Pulmonary artery endothelial cell (primary cell): ENCODE measurements around the gene ACVR1. TPM values are rescaled to one million over a fixed set of nuclear protein-coding genes. Genes with fewer than 3 reads are reported as not detected.
"Not testable (repeated sequence)": the region's sequence is repeated elsewhere in the genome, so short reads cannot be mapped to it uniquely, and the experiment has no call there.

Source experiments
- DNase-seq: peaks from one replicate; pipeline ENCODE4 v3.0.0-alpha.2; 2011; ENCODE audit warnings: low read depth, low spot score
- total RNA-seq: library from RNA; depleted of rRNA; stranded (reverse); fragments of >200 nt; gene quantifications from 2 replicates; pipeline ENCODE4 v1.2.3, GENCODE V29; 2014

ACVR1 gene
- total RNA-seq, 1 donor from 2014 or later, result 14.6 TPM

DNA sequence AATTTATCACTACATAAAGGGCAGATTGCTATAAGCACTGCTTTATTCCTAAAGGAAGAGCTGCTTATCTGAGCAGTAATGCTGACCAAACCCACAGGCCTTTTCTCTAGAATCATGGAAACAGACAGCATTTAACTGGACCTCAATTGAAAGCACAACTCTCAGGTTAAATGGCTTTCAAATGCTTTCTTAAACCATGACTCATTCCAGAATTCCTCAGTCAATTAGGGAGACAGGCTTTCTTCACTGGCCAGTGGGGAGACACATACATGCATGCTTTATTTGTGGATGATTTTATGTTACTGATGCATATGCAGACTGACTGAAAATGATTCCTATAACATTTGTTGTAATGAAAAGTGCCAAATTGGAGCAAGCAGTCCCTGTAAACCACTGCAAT is 114.6 kb downstream of the ACVR1 start:
- DNase-seq, result no peak

DNA sequence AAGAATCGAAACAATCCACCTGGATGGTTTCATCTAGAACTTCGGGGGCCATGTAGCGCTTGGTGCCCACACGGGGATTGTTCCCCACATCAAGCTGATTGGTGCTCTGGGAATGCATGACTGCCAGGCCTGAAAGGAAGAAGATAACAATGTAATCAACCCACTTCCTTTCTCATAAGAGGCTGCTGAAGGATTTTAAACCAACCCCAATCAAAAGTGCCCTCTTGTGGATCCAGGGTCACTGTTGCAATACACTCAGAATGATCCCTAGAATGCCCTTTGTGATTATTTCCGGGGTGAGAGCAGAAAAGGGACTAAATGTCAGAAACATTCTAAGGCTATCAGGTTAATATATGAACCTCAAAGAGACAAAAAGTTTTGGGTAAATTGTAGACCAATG is 115.2 kb downstream of the ACVR1 start:
- DNase-seq, result no peak

DNA sequence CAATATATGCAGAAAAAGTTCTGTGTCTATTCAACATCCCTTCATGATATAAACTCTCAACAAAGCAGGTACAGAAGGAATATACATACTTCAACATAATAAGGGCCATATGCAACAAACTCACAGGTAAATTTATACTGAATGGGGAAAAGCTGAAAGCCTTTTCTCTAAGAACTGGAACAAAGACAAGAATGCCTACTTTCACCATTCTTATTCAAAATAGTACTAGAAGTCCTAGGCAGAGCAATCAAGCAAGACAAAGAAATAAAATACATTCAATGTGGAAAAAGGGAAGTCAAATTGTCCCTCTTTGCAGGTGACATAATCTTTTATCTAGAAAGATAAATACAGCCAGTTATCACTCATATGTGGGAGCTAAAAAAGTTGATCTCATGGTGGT is 116.3 kb downstream of the ACVR1 start:
- DNase-seq, result no peak

DNA sequence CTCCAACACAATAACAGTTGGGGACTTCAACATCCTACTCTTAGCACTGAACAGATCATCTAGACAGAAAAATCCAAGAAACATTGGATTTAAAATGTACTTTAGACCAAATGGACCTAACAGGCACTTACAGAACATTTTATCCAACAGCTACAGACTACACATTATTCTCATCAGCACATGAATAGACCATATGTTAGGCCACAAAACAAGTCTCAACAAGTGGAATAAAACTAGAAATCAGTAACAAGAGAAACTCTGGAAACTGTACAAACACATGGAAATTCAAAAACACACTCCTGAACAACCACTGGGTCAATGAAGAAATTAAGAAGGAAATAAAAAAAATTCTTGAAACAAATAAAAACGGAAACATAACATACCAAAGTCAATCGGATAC is 117.5 kb downstream of the ACVR1 start:
- no peak for DNase-seq

DNA sequence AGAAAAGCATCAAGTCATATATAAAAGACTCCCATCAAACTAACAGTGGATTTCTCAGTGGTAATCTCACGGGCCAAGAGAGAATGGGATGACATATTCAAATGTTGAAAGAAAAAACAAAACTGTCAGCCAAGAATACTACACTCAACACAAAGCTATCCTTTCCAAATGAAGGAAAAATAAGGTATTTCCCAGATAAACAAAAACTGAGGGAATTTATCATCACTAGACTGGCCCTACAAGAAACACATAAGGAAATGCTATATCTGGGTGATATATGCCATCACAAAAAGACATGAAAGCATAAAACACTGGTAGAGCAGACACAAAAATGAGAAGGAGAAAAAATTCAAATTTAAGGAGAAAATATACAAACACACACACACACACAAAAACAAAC is 118.6 kb downstream of the ACVR1 start:
- DNase-seq, result no peak

DNA sequence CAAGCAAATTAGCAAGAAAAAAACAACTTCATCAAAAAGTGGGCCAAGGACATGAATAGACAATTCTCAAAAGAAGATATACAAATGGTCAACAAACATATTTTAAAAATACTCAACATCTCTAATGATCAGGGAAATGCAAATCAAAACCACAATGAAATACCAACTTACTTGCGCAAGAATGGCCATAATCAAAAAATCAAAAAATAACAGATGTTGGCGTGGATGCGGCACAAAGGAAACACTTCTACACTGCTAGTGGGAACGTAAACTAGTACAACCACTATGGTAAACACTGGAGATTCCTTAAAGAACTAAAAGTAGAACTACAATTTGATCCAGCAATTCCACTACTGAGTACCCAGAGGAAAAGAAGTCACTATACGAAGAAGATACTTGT is 119.7 kb downstream of the ACVR1 start:
- DNase-seq, result not testable (repeated sequence)

DNA sequence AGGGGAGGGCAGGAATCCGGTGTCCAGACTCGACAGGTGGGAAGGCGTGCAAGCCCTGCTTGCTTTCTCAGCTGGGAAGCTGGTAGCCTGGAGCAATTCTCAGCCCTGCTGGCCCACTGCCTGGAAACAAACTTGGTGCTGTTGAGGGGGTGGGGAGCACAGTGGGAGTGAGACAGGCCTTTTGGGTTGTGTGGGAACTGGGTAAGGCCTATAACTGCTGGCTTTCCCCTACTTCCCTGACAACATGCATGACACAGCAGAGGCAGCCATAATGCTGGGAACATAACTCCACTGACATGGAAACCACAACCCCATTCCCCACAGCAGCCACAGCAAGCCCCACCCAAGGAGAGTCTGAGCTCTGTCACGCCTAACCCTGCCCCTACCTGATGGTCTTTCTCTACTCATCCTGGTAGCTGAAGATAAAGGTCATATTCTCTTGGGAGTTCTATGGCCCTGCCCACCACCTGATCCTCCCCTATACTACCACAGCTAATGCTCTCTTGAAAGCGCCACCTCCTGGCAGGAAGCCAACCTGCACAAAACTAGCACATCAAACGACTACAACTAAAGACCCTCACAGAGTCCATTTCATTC is 124.6 kb downstream of the ACVR1 start:
- DNase-seq, result no peak

DNA sequence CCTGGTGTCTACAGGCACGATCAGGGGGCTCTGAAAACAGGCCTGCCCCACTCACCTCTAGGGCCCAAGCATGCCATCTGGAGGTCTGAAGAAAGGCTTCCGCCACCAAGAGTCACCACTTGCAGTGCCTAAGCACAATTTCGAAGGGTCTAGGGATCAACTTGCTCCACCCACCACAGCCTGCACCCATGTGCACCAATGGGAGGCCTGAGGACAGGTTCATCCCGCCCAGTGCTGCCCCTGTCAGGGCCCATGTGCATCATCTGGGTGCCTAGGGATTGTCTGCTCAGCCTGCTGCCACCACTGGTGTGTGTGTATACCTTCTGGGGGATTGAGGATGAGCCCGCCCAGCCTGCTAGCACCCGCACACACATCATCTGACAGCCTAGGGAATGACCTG is 126.4 kb downstream of the ACVR1 start:
- DNase-seq, result no peak

DNA sequence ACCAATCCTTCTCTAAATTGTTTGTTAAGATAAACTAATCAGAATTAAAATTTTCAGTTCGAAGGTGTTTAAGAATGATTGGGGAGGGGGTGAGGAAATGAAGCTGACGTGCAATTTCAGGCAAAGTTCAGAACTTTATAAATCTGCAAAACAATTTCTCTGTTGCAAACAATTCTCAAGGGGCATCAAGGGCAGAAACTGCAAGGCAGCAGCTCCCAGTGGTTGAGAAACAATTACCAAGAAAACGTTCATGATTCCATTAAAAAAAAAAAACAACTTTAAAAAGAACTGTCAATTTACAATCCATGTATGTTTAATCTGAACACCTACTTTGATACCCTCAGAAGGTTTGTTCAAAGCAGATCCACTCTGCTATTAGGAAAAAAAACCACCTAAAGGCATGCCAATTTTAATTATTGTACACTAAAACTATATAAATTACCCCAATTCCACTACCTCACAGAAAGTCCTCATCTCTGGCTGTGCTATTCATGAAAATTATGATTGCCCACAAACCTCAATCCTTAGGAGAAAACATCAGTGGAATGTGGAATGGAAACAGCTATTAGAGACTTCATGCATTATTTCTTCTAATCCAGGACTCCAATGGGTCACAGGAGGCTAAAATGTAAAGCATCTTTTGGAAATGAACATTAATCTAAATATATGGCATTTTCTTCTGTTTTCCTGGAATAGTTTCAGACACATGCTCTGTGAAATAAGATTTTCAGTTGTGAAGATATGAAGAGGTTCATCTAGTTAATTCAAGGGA is 127.6 kb downstream of the ACVR1 start:
- no peak for DNase-seq

DNA sequence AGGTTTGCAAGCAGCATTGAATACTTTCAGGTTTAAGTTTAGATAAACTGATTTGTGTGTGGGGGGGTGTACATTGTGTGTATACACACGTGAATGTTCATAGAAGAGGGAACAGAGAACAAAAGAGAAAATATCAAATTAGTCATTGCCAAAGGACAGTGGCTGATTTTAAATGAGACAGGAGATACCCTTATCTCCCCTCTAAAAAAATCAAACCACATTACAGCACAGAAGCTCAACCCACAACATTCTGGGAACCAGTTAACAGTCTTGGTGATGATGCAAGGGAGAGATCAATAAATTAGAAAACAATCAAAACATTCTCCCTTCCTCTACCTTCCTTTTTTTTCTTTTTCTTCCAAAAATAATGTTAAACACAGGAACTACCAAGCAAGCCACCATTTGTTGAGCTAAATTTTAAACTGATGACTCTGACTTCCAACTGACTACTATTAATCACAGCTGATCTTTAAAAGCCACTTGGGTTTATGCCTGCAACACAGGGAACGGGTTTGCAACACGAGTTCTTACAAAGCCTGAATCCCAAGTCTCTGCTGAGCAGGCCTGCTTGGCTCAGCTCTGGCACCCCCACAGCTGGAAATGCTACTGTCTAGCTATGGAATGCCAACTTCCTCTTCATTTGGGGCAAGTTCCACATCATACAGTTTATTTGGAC is 128.3 kb downstream of the ACVR1 start:
- no peak for DNase-seq

DNA sequence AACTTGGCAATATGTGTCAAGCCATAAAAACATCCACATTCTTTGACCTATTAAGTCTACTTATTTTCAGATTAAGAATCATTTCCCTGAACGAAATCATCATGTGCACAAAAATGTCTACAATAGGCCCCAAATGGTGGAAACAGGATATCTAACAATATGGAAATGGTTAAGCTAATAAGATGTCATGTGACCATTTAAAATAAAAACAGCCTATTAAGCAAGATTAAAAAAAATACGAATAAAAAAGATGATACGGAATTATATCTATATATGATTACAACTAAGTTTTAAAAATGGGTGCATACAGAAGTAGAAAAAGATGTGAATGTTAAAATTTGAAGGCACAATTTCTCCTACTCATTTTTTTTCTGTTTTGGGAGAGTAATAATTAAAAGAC is 128.8 kb downstream of the ACVR1 start:
- no peak for DNase-seq

DNA sequence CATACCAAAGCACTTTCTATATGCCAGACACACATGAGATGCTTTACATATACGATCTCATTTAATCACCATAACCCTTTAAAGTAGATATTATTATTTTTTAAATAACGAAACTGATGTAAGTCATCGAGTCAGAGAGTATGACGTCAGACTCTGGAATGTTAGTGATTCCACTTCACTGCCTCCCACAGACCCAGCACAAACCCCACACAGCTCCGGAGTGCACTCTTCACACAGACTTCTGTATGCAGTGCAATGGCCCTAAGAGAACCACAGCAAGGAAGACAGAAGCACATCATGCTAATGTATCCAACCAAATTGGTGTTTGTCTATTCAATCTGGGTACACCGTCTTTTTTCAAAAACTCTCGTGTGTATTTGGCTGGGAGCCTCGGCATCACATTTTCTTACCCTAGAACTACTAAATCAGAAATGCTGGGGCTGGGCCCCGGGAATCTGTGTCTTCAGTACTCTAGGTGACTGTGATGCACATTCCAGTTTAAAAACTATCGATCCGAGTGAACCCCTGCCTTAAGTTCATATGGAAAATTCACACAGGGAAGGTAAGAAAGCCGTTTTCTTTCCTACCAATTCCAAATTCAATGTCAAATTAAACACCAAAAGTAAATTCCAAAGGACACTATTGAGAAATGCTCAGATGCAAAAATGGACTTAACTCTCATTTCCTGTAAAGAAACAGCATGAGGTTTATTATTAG is 129.7 kb downstream of the ACVR1 start:
- DNase-seq, result no peak

DNA sequence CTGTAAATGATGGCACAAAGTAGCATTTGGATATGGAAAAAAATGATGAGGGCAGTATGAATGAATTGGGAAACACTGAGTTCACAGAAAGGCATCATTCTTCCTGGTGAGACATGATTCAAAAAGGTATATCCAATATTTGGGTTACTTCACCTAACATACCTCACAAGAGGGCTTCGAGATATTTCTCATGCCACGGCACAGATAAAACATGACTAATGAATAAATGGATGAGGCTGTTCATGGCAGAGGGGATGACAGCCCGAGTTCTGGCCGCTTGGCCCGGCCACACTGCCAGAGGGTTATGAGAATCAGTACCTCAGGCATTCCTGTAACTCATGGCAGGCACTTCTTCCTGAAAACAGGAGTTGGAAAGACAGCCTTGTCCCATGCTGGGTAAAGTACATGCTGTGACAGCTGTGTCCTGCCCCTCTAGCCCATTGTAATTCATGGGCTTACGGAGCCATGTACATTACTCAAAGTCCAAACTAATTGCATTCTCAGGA is 131.5 kb downstream of the ACVR1 start:
- no peak for DNase-seq

DNA sequence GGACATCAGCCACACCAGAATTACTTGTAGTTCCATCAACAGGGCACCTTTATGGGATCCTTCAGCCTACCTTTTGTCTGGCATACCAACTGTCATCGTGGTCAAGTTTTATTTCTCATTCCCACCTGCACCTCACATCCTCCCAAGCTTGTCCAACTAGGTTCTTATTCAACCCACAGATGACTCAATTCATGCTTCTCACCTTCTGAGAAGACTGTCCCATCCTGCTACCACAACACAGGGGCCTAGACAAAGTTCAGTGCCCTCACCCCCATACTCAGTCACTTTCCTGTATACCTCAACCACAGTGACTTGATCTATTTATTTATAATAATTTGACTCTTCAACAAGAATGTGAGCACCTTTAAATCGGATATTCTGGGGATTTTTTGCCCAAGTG is 133.1 kb downstream of the ACVR1 start:
- no peak for DNase-seq

DNA sequence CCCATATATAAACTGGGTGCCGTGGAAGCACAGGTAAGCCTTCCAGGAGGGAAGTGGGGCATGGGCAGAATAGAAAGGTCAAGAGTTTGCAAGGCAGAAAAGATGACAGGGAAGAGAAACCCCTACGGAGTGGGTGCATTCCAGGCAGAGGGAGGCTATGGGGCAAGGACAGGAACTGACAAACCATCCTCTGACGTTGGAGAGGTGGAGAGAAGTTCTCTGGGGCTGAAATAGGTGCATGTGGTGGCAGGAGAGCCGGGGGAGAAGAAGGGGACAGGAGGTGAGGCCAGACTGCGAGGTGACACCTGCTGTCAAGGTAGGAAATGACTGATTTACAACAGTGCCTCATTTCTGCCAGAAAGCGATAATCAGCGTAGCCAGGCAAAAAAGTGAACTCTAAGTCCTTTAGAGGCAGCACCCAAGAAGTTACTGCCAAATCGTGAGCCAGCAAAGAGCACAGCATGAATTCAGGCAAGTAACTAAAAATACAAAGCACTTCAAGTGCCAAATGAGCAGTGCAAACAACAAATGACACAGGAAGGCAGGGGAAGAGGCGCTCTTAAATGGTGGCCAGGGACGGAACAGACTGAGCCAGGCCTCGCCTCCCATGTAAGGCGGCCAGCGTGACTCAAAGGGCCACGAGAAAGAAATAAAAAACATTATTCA is 134.2 kb downstream of the ACVR1 start:
- no peak for DNase-seq

DNA sequence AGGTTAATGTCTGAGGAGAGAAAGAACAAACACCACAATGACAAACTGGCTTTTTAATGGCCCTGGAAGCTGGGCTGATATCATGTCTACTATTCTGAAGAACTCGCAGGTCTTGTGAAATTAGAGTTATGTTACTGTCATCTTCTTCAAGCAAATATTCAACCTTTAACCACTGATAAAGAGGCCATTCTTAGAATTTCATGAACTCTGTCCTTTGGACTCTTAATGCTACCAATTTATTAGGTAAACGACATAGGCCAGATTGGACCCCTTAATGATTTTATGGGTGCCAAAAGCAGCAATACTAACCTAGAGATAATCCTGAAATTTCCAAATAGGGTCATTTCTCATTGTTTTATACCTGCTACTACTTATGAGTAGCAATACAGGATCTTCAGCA is 138.5 kb downstream of the ACVR1 start:
- no peak for DNase-seq

DNA sequence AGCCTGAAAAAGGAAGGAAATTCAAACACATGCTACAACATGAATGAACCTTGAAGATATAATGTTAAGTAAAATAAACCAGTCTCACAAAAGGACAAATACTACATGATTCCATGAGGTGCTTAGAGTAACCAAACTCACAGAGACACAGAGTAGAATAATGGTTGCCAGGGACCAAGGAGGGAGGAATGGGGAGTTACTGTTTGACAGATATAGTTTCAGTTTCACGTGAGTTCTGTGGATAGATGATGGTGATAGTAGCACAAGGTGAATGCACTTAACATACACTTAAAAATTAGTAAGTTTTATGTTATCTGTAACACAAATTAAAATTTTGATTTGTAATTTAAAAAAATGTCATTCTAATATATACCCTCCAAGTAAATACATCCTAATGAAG is 140.6 kb downstream of the ACVR1 start:
- DNase-seq, result no peak

DNA sequence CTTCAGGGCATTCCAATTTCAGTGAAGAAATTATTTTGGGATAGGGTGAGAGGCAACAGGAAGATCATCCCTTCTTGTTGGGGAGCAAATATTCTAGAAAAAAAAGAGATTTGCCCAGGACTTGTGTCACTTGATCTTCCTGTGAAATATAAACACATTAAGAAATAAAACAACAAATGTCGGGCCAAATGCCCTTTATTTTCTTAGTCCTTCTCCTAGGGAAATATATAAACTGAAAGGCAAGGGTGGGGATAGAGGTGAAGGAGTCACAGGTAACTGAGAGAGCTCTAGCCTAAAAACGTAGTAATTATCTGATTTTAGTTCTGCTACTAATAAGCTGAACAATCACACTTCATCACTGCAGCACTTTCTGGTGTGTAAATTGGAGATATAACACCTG is 142.9 kb downstream of the ACVR1 start:
- no peak for DNase-seq

DNA sequence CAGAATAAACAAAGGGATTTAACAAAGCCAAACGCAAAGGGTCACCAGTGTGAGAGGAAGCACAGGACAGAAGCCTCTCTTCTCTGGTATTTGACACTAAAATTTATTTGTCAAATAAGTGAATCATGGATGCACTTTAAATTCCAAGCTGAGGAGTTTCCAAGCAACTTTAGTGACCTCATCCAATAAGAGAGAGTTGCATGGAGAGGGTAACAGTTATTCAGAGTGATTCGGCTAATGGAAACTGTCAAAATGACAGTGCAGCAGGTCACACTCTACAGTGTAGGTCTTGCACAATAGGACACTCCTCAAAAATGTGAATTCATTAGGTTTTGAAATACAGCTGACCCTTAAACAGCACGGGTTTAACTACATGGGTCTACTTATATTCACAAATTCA is 143.5 kb downstream of the ACVR1 start:
- DNase-seq, result no peak

DNA sequence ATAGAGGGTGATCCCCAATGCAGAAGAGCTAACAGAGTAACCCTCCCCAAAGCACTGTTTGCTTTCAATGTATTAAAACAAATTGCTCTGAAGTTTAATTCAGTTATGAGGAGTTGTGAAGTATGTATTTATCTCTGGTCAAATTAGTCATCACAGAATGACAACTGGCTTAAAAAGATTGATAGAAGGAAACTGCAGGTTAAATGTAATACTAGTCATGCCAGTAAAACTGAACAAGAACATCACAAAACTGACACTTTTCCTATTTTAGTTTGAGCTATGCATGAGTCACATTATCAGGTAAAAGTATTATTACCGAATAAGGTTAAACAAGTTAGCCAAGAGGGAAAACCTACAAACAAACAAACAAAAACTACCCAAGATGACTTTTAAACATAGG is 148.4 kb downstream of the ACVR1 start:
- no peak for DNase-seq

DNA sequence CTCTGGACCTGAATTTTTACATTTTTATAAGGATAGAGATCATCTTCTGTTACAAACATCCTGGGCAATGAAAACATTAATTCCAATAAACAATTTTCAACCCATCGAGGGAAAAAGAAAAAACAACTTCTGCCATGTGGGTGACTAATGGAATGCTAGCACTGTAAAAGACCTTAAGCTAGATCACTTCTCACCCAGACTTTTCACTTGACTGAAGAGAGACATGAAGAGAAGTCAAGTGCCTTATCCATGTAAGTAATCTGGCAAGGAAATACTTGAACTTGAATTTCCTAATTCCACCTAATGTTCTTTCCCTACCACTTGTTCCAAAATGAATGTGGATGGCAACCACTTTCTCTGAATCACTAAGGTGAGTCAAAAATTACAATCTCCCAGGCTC is 149.2 kb downstream of the ACVR1 start:
- DNase-seq, result no peak

DNA sequence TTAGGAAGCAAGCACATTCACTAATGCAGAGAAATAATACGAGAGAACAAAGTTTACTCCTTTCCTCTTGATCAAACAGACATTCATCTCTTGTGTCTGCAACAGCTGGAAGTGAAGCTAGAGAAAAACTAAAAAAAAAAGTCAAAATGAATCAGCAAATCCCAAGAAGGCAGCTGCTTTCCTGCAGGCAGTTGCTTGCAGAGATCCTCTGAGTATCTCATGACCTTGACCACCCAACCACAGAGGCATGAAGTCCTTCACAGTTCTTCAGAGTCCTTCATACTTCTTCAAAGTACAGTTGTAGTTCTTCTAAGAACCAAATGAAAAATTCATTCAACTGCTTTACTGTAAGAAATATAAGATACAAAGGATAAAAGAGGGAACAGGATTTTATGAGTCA is 150.3 kb downstream of the ACVR1 start:
- DNase-seq, result no peak
